HG03159 (cell line): Measurements from ENCODE around the gene PRKCA.
"Not testable (repeated sequence)": the region's sequence is repeated elsewhere in the genome, so short reads cannot be mapped to it uniquely, and the experiment has no call there.

Source experiments
- ATAC-seq: cut with Tn5 transposase; IDR thresholded peaks from one replicate; pipeline ENCODE4 v1.9.1; 2021; ENCODE audit warnings: mild to moderate bottlenecking, moderate library complexity; ENCODE audit not compliant: unreplicated experiment

Gene PRKCA

DNA sequence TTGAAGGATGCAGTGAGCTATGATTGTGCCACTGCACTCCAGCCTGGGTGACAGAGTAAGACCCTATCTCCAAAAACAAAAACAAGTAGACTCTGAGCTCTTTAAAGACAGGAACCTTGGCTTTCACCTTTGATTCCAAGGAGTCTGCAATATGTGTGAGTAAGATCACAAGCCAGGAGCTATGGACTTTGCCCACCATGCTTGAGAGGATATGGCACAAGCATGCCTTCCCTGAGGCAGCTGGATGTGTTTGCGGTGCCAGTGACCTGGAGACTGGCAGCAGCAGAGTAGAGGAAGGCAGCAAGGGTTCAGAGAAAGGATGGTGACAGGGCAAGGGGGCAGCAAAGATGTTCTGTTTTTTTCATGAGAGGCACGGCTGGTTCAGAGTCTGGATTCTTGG is 14.5 kb upstream of the PRKCA start:
- ATAC-seq = no peak

DNA sequence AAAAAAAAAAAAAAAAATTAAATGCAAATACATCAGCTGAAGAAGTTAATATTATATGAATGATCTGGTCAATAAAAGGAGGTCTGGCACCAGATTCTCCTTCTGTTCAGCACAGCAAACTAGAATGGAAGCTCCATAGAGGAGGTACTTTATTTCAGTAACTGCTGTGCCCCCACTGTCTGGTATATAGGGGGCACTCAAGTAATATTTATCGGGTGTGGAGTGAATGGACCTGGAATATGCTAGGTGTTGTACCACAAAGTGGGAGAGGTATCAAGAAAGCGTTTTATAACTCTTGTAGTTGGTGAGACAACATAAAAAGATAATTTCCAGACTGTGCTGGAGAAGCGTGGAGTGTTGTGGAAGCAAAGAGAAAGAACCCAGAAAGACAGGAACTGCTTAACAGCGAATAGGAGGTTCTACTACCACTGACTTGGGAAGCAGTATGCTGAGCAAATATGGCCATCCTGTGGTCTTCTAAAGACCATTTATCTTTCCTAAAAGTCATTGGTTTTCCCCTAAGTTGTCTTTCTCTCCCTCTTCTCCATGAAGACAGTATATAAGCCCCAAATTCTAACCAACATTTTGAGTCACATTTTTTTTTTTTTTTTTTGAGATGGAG is 12.2 kb upstream of the PRKCA start:
- no peak for ATAC-seq

DNA sequence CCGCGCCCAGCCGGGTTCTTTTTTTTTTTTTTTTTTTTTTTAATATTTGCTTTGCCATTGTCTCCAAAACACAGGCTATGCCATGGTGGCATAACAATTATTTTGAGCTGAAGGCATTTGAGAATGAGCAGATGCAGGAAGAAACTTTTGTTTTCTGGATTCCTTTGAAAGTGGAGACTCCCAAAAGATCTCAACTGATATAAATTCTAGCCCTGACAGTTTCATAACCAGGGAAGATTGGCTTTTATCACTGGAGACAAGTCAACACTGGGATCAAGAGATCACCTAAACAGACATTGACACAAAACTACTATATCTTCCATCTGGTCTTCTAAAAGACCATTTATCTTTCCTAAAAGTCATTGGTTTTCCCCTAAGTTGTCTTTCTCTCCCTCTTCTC is 10.1 kb upstream of the PRKCA start:
- ATAC-seq = no peak

DNA sequence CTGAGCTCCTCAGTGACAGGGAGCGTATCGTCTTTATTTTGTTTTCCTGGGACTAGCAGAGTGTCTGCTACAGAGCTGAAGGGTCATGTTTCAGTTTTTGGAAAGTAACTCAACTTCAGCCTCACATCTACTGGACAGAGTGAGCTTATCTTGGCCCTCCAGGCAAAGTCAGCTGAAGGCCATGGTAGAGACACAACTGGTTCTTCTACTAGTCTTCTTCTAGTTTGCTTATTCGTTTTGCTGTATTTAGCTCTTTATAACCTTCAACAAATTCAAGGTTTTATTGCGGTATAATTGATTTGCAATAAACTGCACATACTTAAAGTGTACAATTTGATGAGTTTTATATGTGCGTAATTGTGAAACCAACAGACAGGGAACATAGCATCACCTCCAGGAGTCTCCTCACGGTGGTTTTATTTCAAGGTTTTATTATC is 6.1 kb upstream of the PRKCA start:
- ATAC-seq = no peak

DNA sequence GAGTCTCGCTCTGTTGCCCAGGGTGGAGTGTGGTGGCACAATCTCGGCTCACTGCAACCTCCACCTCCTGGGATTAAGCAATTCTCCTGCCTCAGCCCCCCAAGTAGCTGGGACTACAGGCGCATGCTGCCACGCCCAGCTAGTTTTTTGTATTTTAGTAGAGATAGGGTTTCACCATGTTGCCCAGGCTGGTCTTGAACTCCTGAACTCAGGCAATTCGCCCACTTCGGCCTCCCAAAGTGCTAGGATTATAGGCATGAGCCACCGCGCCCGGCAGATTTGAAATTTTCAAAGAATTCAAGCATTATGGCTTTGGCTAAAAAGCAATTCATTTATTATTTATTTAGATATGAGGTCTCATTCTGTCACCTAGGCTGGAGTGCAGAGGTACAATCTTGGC is 5.0 kb upstream of the PRKCA start:
- ATAC-seq = not testable (repeated sequence)

DNA sequence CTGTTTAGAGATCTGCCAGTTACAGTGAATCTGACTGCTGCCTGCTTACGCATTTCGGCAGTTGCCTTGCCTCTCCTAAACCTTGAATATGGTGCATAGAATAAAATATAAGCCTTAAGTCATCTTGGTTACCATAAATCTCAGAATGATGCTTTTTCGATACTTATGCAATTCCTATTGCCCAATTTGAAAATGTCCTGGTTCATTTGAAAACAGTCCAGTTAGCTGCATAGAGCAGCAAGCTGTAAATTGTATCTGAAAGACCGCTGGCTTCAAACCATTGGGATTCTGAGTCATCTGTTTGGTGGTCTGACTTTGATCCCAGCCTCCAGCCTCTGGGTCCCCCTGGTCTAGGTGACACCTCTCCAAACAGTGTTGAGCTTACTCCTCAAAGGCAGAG is 2.7 kb upstream of the PRKCA start:
- no peak for ATAC-seq

DNA sequence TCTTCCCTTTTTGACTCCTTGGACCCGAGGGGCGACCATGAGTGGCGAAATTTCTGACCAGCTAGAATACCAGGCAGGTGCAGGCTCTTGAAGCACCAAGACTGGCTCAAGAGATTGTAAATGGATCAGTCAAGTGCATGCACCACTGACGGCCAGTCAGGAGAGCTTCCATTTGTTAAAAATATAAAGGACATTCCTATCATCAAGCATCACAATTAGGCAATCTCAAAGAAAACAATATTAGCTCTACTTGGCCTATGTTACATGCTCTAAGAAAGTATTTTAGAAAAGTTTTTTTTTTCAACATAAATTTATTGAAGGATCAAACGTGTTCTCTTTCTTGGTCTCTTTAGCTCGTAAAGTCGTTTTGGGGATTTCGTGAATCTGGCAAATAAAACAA is 1.5 kb upstream of the PRKCA start:
- ATAC-seq = no peak

DNA sequence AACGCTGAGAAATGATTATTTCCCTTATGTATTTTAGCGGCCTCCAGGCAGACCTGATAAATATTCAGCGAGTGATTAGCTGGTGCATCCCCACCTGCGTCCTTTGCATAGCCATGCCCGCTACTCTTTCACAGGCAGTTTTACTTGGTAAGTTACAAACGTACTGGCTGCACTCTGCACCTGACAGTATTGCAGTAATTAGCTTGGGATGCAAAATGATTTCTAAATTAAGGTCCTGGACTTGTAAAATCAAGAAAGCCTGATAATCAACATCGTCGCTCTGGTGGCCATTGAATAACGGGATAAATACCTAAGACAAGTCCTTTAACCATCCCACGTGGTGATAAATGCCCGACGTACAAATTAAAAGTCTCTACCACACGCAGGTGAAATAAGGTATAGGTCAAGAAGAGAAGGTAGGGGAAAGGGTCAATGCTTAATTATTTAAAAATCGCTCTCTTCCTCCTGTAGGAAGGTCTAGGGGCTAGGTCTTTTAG is 998 bp upstream of the PRKCA start:
- no peak for ATAC-seq

DNA sequence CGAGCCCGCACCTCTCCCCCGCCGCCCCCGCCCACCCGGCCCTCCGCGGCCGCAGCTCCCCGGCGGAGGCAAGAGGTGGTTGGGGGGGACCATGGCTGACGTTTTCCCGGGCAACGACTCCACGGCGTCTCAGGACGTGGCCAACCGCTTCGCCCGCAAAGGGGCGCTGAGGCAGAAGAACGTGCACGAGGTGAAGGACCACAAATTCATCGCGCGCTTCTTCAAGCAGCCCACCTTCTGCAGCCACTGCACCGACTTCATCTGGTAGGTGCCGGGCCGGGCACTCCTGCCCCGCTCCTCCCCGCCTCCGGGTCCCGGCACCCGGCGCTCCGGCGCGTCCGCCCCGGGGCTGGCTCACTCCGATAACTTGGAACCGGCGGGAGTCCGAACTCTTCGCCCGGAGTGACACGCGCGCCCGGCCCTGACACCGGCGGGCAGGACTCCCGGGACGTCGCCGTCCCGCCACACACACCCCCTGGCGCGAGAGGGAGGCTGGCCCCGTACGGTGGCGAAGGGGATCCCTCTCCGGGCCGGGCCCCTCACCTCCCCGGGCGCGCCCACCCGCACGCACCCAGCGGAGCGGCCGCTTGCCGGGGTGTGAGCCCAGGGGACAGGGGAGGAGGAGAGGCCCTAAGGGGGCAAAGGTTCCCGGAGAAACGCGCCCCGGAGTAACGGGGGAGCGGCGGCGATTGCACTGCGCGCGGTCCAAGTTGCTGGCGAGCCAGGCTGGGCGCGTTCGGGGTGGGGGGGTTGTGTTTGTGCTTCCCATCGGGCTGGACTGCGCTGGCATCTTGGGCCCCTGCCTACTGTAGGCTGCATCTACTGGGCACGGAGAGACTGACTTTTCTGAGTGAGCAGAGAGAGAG is 581 bp downstream of the PRKCA start:
- ATAC-seq = peak; percentile 27

DNA sequence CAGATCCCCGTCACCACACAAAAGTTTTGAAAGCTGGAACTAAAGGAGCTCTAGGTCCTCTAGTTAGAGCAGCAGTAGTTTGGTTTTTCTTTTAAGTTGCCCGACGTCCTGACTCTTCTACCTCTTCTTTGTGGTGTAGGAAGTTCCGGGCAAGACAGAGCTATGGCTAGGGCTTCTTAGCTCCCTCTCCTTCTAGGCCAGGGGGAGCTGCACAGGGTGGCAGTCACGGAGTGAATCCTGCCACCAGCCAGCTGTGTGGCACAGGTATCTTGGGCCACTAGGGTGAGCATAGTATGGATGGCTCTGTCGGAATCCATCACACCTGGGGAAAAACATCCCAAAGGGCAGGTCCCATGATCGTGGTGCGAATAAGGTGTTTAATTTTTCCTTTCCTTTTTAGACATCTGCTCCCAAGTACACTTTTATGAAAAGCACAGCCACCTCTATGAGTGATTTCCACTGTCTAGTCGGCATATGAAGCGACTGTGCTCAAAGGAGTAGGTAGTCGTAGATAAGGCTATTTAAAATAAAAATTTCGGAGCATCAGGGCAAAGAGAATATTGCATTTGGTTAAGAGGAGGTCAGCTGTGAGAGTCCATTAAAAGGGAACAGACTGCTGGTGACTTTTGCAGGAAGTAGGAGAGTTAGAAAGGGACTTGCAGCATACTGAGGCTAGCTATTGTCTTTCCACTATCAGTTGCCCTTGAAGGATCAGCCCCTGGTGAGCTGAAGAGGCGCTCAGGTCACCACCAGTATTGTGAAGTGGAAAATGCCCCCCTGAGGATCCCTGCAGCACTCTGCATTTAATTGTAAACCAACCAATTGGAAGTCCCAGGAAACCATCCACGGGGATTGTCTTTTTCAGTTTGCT is 2.1 kb downstream of the PRKCA start:
- ATAC-seq = no peak

DNA sequence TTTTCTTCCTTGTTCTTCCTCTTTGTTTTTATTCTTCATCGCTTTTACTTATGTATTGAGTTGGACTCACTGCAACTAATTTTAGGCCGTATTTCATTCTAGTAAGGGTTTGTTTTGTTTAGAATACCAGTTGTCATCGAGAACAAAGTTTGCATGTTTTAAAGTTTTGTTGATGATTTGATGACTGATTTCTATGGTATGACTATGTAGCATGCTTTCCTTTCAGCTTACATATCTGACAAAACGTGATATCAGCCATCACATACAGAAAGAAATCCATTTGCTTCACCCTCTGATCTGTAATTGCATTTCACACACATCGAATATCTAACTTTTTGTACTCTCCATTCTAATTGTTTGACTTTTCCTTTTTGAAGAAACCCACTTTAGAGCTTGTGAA is 4.0 kb downstream of the PRKCA start:
- no peak for ATAC-seq

DNA sequence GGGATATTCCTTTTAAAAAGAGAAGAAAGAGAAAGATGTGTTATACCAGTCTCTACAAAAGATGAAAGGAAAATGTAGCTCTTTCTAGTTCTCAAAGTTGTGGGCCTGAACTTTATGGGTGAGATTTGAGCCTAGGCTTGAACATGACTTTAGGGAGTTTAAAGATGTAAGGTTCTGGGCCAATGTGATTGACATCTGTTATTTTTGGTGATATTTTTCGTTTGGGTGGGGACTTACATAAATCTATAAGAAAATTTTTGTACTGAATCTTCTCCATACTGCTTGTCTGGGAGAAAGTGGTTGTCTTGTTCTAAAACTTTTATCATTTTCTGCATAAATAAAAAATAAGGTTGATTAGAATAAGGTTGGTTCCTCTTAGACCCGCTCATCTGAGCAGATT is 4.8 kb downstream of the PRKCA start:
- ATAC-seq = no peak

DNA sequence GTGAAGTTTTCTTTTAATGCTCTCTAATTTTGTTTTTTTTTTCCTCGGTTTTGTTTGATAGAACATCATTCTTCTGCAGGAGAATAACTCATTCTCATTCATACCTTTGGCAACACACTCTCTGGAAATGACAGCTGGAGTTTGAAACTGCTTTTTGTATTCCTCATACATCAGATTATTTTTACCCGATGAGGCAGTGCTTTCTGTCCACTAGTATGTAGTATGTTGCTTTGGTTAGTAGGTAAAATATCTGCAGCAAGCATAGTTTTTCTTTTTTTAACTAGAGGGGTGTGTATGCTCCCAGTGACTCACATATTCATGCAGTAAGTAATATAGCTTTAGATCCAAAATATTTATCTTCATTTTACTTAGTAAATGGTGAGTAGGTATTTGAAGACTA is 6.4 kb downstream of the PRKCA start:
- ATAC-seq = no peak

DNA sequence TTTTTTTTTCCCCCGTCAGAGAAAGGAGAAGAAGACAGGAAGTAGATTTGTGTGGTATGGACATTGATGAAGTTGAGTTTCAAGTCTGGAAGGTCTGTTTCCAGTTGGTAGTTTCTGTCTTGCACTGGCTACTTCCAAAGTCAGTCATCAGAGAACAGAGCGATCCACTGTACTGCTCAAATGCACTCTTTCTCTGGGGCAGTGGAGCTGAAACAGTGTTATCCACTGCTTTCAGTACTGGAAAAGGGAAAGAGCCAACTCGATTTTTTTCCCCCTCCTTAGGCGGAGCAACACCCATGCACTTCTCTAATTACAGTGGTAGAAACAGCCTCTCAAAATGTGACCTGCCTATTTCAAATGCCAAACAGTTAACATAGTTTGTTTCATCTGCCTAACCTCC is 7.4 kb downstream of the PRKCA start:
- ATAC-seq = no peak

DNA sequence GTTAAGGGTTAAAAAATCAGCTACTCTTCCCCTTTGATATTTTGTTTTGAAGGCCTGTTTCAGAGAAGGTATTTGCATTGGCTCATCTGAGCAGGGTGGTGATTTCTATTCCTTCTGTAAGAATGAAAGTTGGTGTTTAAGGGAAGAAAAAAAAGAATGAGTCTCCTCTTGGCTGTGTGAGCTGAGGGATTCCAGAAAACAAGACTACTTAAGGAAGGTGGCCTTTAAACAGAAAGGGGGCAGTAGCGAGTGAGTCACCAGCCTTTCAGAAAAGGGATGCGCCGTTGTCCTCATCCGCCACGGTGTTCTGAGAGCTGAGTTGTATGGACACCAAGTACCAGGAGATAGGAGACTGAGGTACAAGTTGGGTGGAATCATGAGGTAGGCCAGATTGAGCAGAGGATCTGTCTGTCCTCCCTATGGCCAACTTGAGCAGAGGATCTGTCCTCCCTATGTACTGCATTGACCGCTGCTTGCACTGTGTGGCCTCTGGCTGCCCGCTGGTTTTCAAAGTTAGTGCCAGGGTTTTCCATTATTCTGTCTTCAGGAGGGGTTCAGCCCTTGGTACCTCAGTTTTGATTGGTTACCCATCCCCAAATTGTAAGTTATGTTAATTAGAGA is 8.2 kb downstream of the PRKCA start:
- ATAC-seq = no peak

DNA sequence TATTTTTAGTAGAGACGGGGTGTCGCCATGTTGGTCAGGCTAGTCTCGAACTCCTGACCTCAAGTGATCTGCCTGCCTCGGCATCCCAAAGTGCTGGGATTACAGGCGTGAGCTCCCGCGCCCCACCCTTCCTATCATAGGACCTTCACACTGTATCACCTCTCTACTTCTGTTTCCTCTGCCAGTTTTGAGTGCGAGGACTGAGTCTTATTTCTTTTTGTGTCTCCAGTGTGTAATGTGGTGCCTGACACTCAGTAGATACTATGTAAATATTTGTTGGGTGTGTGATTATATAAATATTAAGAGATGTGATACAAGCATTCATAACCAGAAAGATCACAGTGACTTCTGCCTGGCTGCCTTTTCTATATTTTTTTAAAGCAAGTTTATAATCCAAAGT is 10.5 kb downstream of the PRKCA start:
- ATAC-seq = no peak

DNA sequence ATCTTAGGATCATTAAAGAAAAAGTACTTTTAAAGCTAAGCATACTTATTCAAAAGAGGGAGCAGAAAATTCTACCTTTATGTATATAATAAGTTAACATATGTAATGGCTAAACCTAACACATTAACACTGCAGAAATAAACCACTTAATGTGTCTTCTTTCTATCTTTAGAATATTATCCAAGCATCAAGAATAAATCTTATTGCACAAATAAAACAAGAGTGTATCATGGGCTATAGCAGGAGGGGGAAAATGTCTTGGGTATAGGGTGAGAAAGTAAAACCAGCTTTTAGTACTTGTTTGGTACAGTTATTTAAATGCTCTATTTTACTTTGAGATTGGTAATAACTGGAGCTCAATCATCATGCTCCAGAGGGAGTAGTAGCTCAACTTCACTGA is 10.9 kb downstream of the PRKCA start:
- ATAC-seq = no peak

DNA sequence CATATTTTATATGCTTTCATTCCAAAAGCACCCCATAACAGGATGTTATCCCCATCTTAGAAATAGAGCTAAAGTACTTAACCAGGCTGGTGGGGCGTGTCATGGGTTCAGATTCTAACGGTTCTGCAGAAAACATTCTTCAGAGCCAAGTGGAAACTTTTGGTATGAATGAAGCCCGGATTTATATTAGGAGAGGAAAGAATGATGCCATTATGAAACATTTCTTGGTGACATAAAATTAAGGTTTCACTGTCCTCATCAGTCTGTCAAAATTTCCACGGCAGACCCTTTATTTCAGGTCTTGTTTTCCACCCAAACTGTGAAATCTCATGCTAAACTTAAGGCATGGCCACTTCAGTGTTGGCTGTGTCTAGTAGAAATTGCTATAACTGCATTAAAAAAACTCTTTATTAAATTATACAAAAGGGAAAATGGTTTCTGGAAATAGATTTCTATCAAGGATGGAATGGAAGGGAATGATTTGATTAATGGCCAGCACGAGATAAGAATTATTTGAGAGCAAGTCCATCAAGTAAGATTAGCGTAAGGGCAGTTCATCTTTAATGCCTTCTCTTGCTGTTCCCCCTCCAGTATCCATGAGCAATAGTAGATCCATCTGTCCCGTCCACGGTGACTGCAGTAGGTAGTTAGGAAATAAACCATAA is 11.7 kb downstream of the PRKCA start:
- ATAC-seq = no peak

DNA sequence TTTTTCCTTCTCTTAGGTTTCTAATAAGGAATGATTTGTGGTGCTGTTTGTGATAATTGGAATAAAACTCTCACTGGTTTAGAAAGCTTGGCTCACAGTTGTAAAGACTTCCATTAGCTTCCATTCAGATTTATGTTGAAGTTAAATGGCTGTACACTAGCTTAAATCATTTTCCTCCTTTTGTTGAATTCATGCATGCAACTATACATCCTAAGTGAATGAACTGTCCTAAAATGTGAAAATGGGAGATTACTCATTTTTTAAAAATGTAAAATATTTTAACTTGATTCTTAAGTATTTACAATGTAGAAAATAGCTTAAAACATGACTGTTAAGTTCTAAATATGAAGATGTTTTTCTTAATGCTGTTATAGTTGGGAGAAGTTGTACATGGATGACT is 15.2 kb downstream of the PRKCA start:
- no peak for ATAC-seq

DNA sequence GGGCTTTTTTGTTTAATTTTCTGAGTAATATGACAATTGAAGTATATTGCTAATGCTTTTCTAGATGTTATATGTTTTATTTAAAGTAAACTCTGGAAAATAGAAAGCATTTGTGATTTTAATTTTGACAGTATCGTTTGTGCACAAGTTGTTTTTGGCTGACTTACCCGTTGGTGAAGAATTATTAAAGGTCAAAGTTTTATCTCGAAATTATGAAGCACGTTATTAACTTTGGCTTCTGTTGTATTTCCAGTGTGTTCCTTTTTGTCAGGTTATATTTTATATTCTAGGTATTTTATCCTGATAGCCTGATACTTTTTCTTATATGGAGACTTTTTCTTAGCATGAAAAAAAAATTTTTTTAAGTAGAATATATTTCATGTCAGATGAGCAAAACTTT is 16.8 kb downstream of the PRKCA start:
- ATAC-seq = no peak

DNA sequence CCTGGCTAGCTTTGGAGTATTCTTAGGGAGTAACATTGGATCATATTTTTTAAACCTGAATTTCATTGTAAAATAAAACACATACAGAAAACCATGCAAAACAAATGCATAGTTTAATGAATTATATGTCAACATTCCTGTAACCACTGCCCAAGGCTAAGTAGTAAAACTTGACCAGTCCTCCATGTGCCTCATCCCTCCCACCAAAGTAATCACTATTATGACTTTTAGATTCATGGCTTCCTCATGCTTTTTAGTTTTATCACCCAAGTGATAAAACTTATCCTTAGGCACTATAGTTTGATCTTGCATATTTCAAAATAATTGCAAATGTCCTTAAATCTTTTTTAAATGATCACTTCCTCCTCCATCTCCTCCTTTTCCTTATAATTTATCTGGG is 20.4 kb downstream of the PRKCA start:
- no peak for ATAC-seq
